Brain microvascular endothelial cell (primary cell): ENCODE measurements around the gene FOXF2.

Experiments used
- DNase-seq: peaks from one replicate; pipeline ENCODE4 v3.0.0-alpha.2; 2020
- H3K27ac ChIP-seq: fragments of 250-450 bp; sonication (Bioruptor Pico); 2 replicates; pipeline ENCODE4 v1.5.1; 2020; ENCODE audit warnings: mild to moderate bottlenecking, moderate library complexity
- H3K27me3 ChIP-seq: fragments of 250-450 bp; sonication (Bioruptor Pico); replicated peaks from 2 replicates; pipeline ENCODE4 v1.5.1; 2020; ENCODE audit warnings: mild to moderate bottlenecking
- H3K36me3 ChIP-seq: fragments of 250-450 bp; sonication (Bioruptor Pico); replicated peaks from 2 replicates; pipeline ENCODE4 v1.5.1; 2020; ENCODE audit warnings: mild to moderate bottlenecking
- H3K4me3 ChIP-seq: 2 replicates; pipeline ENCODE4 v1.5.1; 2011; ENCODE audit warnings: low read depth, mild to moderate bottlenecking, control low read depth, low read length, moderate library complexity
- CTCF ChIP-seq: IDR thresholded peaks from 2 replicates; pipeline ENCODE4 v1.5.1; 2011; ENCODE audit warnings: low read depth, mild to moderate bottlenecking, moderate library complexity, low read length, control low read depth, inconsistent platforms; ENCODE audit errors: missing control alignments
- in situ Hi-C: cut with HindIII; loops from 2 replicates; pipeline ENCODE4 v1.10.0; 2017; ENCODE audit warnings: low sequenced_read_pairs, low pct_ligation_motif_present

The FOXF2 gene

GRCh38 chr6:1417718-1418117 is 28.3 kb downstream of the FOXF2 start:
- TF ChIP-seq CTCF, result no peak
- no peak for DNase-seq
- H3K4me3 ChIP-seq, result no peak overlapping the region
- H3K27me3 ChIP-seq, result no peaks in the 10 kb centered on the region
- H3K36me3 ChIP-seq, result no peaks in the 10 kb centered on the region
- no peak overlapping the region for H3K27ac ChIP-seq
- in situ Hi-C loops, result no loop called here

DNA sequence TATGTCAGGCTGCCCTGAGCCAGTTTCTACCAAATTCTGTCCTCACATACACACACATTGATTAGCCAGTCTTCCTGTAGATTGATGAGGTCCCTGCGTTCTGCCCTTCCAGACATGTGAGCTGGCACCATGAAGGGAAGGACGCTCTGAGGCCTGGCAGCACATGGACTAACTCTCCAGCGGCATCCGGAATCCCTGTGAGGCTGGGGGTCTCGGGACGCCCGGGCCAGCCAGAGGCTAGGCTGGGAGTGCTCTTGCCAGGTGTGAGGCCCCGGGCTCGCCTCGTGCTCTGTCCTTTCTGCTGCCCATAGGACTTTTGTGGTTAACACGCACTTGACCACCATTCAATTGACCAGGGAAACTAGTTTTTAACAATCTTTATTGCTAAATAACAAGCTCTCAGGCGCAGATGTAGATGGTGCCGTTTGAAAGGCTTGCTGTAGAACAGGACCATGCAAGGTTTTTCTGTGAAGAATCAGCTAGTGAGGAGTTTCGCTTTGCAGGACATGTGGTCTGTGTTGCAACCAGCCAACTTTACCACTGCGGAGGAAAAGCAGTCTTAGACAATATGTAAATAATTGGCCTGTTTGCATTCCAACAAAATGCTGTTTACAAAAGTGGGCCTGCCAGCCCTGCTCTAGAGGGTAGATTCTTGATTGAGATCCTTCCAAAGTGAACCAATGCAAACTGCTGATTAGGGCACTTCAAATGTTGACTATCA is 29.3 kb downstream of the FOXF2 start:
- no peak for DNase-seq
- in situ Hi-C loops, result no loop called here
- Histone ChIP-seq H3K36me3 (no peaks in the 10 kb centered on the region), H3K27ac (no peak overlapping the region), H3K4me3 (no peak overlapping the region), H3K27me3 (no peaks in the 10 kb centered on the region)
- no peak for TF ChIP-seq CTCF

DNA sequence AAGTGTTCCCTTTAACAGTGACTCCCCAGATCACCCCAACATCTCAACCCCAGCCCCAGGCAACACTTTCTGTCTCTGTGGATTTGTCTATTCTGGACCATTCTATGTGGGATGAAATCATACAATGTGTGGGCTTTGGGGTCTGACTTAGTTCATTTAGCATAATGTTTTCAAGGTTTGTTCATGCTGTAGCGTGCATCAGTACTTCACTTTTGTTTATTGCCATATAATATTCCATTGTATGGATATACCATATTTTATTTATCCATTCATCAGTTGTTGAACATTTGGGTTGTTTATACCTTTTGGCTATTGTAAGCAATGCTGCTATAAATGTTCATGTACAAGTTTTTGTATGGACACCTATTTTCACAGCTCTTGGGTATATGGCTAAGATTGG is 31.0 kb downstream of the FOXF2 start:
- no peak for TF ChIP-seq CTCF
- Histone ChIP-seq H3K27ac (no peak overlapping the region), H3K27me3 (no peaks in the 10 kb centered on the region), H3K4me3 (no peak overlapping the region), H3K36me3 (no peaks in the 10 kb centered on the region)
- DNase-seq, result no peak
- in situ Hi-C loops, result no loop called here

- in situ Hi-C loops, result no loop called here
- Histone ChIP-seq H3K27ac (no peak overlapping the region), H3K36me3 (no peaks in the 10 kb centered on the region), H3K4me3 (no peak overlapping the region), H3K27me3 (no peaks in the 10 kb centered on the region)
- no peak for TF ChIP-seq CTCF
- no peak for DNase-seq
Measured at GRCh38 chr6:1422290-1422689, 32.9 kb downstream of the FOXF2 start.

- H3K27ac ChIP-seq, result no peak overlapping the region
- DNase-seq, result no peak
Measured at GRCh38 chr6:1423578-1423977, 34.2 kb downstream of the FOXF2 start.

More at GRCh38 chr6:1423578-1423977, 34.2 kb downstream of the FOXF2 start:
- no peaks in the 10 kb centered on the region for H3K36me3 ChIP-seq
- no peak overlapping the region for H3K4me3 ChIP-seq
- no peak for TF ChIP-seq CTCF
- in situ Hi-C loops, result no loop called here
- no peaks in the 10 kb centered on the region for H3K27me3 ChIP-seq
